Thyroid gland (tissue), 4 donors: ENCODE results near the gene PLD4. TPM values are rescaled to one million over a fixed set of nuclear protein-coding genes. Genes with fewer than 3 reads are reported as not detected.

ENCODE experiments used
- DNase-seq, 2 donors: peaks; one replicate each; pipeline ENCODE4 v3.0.0-alpha.2; 2019
- H3K27ac ChIP-seq, 3 donors: fragments of 200-600 bp; sonication (generic); 1 replicate in 2 of 3; 2 replicates in 1 of 3; pipeline ENCODE4 v1.5.1; 2016 to 2019; ENCODE audit warnings: mild to moderate bottlenecking in 1 of 3, moderate library complexity in 1 of 3
- H3K27me3 ChIP-seq: fragments of 200-600 bp; sonication (generic); one replicate; pipeline ENCODE4 v1.5.1; 2019
- H3K36me3 ChIP-seq, 2 donors: fragments of 200-600 bp; sonication (generic); one replicate each; pipeline ENCODE4 v1.5.1; 2016 to 2019
- H3K4me1 ChIP-seq, 2 donors: fragments of 200-600 bp; sonication (generic); one replicate each; pipeline ENCODE4 v1.5.1; 2017 to 2019
- H3K4me3 ChIP-seq, 3 donors: fragments of 200-600 bp; sonication (generic); replicated peaks in 1 of 3; 1 replicate in 2 of 3; 2 replicates in 1 of 3; pipeline ENCODE4 v1.5.1; 2016; ENCODE audit warnings: mild to moderate bottlenecking in 1 of 3
- H3K9me3 ChIP-seq: fragments of 200-600 bp; sonication (generic); one replicate; pipeline ENCODE4 v1.5.1; 2017
- POLR2A ChIP-seq, 2 donors: fragments of 450-650 bp; IDR thresholded peaks; one replicate each; pipeline ENCODE4 v1.6.1; 2017; ENCODE audit warnings: antibody characterized with exemption in 2 of 2, mild to moderate bottlenecking in 2 of 2, moderate library complexity in 1 of 2
- WGBS, 2 donors: methylation state at CpG; one replicate each; pipeline ENCODE4 v1.1.5; 2017; 5-methylcytosine and 5-hydroxymethylcytosine counted together
- intact Hi-C: fragments of 100-400 bp; cut with DNase I; formaldehyde crosslinking; loops from one replicate; pipeline ENCODE4 v1.15.1; 2023
- total RNA-seq, 4 donors: library from RNA; depleted of rRNA; stranded (reverse); fragments of >200 nt; gene quantifications; one replicate each; pipeline ENCODE4 v1.2.3, GENCODE V29; 2016
- TF ChIP-seq, protein P1 (sequence below), 6 experiments: fragments of 200-600 bp in 3 of 6; fragments of 450-650 bp in 3 of 6; sonication (generic) in 3 of 6; IDR thresholded peaks; one replicate each; pipeline ENCODE4 v1.5.1; 2016 to 2019; ENCODE audit warnings: antibody characterized with exemption in 6 of 6, mild to moderate bottlenecking in 2 of 6, inconsistent platforms in 1 of 6, moderate library complexity in 1 of 6

Gene PLD4
- total RNA-seq, 4 donors from 2014 or later = 0.13 to 0.33 TPM; not detected in 2

DNA sequence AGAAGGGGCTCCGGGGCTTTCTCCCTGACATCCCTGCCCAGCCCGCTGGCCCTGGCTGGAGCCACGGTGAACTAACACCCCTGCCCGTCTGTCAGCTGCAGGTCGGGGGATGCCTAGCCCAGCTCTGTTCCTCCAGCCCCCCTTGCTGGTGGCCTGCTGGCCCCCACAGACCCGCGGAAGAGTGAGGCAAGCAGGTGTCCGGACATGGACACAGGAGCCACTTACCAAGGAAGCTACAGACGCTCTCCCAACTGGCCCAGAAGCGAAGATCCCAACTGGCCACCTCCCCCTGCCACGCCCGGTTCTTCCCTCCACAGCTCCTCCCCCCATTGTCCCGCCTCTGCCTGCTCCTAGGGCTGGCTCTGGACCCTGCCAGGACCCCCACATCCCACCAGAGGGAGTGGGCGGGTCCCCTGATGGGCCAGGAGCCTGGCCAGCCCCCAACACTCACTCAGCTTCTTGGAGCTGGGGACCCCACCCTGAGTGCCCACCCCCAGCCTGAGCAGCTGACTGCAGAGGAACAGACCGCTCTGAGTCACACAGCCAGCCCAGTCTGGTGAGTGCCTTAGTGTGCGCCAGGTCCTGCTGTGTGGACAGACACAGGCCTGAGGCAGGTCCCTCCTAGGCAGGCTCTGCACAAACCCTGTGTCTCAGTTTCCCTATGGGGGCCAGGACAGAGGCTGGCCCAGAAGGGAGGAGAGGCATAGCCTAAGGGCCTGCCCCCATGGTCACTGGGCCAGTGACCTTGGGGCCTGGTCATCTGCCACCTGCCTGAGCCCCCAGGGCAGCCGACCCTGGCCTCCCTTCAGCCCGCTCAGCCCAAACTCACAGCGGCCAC lies 45.8 kb downstream of the PLD4 start:
- Histone ChIP-seq H3K9me3 (no peaks in the 10 kb centered on the region), H3K27me3 (no peaks in the 10 kb centered on the region), H3K4me3 (no peak overlapping the region), H3K36me3 (no peaks in the 10 kb centered on the region), H3K4me1 (peaks cover 63 to 85% of the 10 kb centered on the region in 2 donors), H3K27ac (peak overlapping the region in 2 of 3 donors; percentile 49 to 84)
- intact Hi-C loops = loop anchor here (10.0 kb wide), 1 partner anchor 146 kb away; no protein-coding TSS in a partner anchor
- 82 to 83% methylated on average over 10 to 14 of the region's 19 CpGs for WGBS, 2 donors
- TF ChIP-seq POLR2A (IDR thresholded peaks at IDR 0.05) = no peak
- DNase-seq = no peak

DNA sequence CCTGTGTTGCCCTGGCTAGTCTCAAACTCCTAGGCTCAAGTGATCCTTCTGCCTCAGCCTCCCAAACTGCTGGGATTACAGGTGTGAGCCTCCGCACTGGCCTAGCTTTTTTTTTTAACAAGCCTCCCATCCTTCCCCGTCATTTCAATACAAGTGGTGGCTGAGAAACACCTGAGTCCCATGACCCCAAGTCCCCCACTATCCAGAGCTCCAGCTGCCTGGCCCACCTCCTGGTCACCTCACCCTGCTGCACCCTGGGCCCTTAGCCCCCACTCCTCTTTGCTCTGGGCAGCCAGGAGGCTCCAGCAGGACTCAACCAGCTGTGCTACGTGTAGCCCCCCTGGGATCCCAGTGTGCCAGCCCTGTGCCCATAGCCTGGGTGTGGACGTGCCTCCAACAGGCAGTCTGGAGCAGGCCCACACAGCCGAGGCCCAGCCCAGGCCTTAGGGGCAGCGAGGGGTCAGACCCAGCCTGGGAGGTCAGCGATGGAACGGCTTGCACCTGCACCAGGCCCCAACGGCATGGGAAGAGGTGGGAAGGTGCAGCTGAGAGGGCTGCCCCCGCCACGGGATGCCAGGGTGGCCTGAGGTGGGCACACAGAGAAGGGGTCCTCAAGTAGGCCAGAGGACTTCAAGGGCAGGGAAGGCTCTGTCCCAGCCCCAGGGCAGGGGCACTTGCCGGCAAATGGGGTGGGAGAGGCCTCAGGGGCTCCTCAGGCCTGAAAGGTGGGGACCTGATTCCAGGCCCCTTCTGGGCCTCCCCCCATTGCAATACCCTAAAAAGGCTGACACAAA lies 47.0 kb downstream of the PLD4 start:
- DNase-seq = no peak
- H3K36me3 ChIP-seq = no peaks in the 10 kb centered on the region
- H3K27ac ChIP-seq = peak overlapping the region; percentile 78 to 94 (median 84)
- WGBS, 2 donors = 93 to 97% methylated on average over 5 to 12 of the region's 12 CpGs
- H3K4me3 ChIP-seq = no peak overlapping the region
- H3K27me3 ChIP-seq = no peaks in the 10 kb centered on the region
- peaks cover 72 to 95% of the 10 kb centered on the region in 2 donors for H3K4me1 ChIP-seq
- intact Hi-C loops = loop anchor here (10.0 kb wide), 1 partner anchor 147 kb away; no protein-coding TSS in a partner anchor
- TF ChIP-seq, protein P1, sequence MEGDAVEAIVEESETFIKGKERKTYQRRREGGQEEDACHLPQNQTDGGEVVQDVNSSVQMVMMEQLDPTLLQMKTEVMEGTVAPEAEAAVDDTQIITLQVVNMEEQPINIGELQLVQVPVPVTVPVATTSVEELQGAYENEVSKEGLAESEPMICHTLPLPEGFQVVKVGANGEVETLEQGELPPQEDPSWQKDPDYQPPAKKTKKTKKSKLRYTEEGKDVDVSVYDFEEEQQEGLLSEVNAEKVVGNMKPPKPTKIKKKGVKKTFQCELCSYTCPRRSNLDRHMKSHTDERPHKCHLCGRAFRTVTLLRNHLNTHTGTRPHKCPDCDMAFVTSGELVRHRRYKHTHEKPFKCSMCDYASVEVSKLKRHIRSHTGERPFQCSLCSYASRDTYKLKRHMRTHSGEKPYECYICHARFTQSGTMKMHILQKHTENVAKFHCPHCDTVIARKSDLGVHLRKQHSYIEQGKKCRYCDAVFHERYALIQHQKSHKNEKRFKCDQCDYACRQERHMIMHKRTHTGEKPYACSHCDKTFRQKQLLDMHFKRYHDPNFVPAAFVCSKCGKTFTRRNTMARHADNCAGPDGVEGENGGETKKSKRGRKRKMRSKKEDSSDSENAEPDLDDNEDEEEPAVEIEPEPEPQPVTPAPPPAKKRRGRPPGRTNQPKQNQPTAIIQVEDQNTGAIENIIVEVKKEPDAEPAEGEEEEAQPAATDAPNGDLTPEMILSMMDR (IDR thresholded peaks at IDR 0.05) = no peak
- TF ChIP-seq POLR2A (IDR thresholded peaks at IDR 0.05) = no peak
- H3K9me3 ChIP-seq = no peaks in the 10 kb centered on the region

DNA sequence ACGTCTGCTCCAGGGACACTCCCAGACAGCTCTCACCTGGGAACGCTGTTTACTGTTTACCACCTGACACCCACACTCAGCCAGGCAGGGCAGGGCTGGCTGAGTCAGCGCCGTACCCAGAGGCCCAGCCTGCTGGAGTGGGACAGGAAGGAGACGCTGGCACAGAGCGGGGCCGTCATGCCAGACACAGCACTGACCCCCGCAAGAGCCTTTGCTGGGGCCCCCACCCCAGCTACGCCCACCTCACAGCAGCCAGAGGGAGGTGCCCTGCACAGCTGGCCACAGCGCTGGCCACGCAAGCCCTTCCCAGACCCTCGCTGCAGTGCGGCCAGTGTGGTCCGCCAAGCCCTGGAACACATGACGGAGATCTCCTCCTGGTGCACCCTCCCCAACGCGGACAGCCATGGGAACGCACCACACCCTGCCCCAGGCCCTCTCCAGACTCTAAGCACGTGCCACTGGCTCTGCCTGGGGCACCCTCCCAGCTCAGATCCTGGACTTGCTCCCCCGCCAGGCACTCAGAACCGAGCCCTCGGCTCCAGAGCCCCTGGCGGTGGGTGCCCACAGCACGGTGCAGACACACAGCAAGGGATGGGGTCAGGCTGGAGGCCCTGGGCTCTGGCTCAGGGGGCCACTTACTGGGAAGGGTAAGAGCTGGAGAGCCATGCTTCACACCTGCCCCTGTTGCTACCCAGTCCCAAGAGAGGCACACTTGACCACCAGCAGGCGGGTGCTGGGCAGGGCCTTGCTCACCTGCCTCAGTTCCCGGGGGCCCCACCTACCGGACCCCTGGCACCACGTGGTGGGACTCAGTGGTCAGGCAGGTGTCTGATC lies 47.8 kb downstream of the PLD4 start:
- WGBS, 2 donors = 27 to 50% methylated on average over 8 to 15 of the region's 28 CpGs
- Histone ChIP-seq H3K4me1 (peaks cover 66 to 95% of the 10 kb centered on the region in 2 donors), H3K4me3 (no peak overlapping the region), H3K9me3 (no peaks in the 10 kb centered on the region), H3K27ac (peak overlapping the region; percentile 78 to 94 (median 84)), H3K27me3 (no peaks in the 10 kb centered on the region), H3K36me3 (no peaks in the 10 kb centered on the region)
- peak; percentile 83 to 88 for DNase-seq
- intact Hi-C loops = loop anchor here (10.0 kb wide), 1 partner anchor 148 kb away; no protein-coding TSS in a partner anchor
- TF ChIP-seq POLR2A (IDR thresholded peaks at IDR 0.05) = peak in 1 of 2 donors; percentile 6
- TF ChIP-seq, protein P1 (IDR thresholded peaks at IDR 0.05) = peak in 1 of 6 experiments; percentile 26

DNA sequence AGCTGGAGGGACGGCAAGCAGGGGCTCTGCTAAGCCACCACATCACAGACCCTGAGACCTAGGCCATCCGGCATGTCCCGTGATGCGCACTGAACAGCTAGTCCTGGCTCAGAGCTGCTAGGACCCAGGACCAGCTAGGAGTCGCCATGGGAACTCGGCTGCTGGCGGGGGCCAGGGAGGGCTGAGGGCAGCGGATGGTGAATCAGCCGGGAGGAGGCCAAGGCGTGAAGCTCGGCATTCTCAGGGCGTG lies 48.4 kb downstream of the PLD4 start:
- intact Hi-C loops = loop anchor here (10.0 kb wide), 1 partner anchor 148 kb away; no protein-coding TSS in a partner anchor
- no peak overlapping the region for H3K4me3 ChIP-seq
- DNase-seq = peak; percentile 86 to 88
- no peaks in the 10 kb centered on the region for H3K9me3 ChIP-seq
- no peak for TF ChIP-seq POLR2A (IDR thresholded peaks at IDR 0.05)
- TF ChIP-seq, protein P1 (IDR thresholded peaks at IDR 0.05) = no peak
- no peaks in the 10 kb centered on the region for H3K27me3 ChIP-seq
- WGBS, 2 donors = 11 to 43% methylated on average over 5 to 11 of the region's 12 CpGs
- H3K27ac ChIP-seq = peak overlapping the region; percentile 78 to 94 (median 84)
- H3K4me1 ChIP-seq = peaks cover 64 to 94% of the 10 kb centered on the region in 2 donors
- H3K36me3 ChIP-seq = no peaks in the 10 kb centered on the region
